ENCODE results near the gene IL3. TPM values are rescaled to one million over a fixed set of nuclear protein-coding genes. Genes with fewer than 3 reads are reported as not detected.

IL3 gene
- total and polyA plus RNA-seq, 11 donors, result not detected

DNA sequence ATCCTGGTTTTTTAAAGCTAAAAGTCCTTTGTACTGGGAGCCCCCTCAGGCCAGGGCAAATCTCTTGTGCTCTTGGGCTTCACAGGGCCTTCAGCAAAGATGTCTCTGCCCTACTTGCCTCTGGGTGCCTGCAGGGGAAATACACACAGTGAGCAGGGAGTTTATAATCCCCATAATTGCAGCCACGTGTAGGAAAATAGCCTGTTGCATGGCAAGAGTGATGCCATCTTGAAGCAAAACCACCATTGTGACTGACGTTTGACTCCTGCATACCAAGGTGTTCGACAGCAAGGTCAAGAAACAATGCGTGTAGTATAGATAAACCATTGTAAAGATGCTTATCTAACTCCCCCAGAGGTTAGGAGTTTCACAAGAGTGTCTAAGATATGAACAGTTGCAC, 11.4 kb upstream of the IL3 start:
- H3K4me3 ChIP-seq, result no peak overlapping the region
- intact Hi-C loops (cut with DNase I), result no loop called here
- WGBS, 4 donors, result 65 to 79% (median 75%) methylated on average over 4 of the region's 4 CpGs
- no peaks in the 10 kb centered on the region for H3K36me3 ChIP-seq
- peak in 2 of 5 donors; percentile 6 to 9 for DNase-seq
- H3K27ac ChIP-seq, result no peak overlapping the region
- no peaks in the 10 kb centered on the region for H3K9me3 ChIP-seq
- TF ChIP-seq POLR2A (IDR thresholded peaks at IDR 0.05), result no peak
- TF ChIP-seq, protein P1, sequence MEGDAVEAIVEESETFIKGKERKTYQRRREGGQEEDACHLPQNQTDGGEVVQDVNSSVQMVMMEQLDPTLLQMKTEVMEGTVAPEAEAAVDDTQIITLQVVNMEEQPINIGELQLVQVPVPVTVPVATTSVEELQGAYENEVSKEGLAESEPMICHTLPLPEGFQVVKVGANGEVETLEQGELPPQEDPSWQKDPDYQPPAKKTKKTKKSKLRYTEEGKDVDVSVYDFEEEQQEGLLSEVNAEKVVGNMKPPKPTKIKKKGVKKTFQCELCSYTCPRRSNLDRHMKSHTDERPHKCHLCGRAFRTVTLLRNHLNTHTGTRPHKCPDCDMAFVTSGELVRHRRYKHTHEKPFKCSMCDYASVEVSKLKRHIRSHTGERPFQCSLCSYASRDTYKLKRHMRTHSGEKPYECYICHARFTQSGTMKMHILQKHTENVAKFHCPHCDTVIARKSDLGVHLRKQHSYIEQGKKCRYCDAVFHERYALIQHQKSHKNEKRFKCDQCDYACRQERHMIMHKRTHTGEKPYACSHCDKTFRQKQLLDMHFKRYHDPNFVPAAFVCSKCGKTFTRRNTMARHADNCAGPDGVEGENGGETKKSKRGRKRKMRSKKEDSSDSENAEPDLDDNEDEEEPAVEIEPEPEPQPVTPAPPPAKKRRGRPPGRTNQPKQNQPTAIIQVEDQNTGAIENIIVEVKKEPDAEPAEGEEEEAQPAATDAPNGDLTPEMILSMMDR (IDR thresholded peaks at IDR 0.05), result no peak
- ATAC-seq, result no peak
- no peaks in the 10 kb centered on the region for H3K4me1 ChIP-seq
- no peaks in the 10 kb centered on the region for H3K27me3 ChIP-seq

DNA sequence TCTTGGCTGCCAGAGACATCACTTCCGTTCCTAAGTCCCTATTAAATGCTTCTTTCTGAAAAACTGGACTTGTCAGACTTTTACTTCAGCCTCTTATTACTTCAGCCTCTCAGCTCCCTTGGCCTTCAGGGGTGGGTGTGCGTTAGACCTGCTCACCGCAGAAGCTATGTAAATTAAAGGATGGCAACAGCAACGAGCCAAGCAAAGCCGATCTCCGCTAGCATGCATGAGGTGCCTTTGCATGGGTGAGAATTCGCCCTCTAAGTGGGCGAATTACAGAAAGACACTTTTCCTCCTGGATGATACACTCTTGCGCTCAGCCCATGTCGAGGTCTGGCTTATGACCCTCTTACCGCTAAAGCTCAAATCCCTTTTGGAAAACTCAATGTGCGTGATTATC, 10.9 kb upstream of the IL3 start:
- Histone ChIP-seq H3K4me1 (no peaks in the 10 kb centered on the region), H3K9me3 (no peaks in the 10 kb centered on the region), H3K27ac (no peak overlapping the region), H3K4me3 (no peak overlapping the region), H3K36me3 (no peaks in the 10 kb centered on the region), H3K27me3 (no peaks in the 10 kb centered on the region)
- intact Hi-C loops (cut with DNase I), result no loop called here
- ATAC-seq, result no peak
- no peak for TF ChIP-seq POLR2A (IDR thresholded peaks at IDR 0.05)
- TF ChIP-seq, protein P1 (IDR thresholded peaks at IDR 0.05), result no peak
- WGBS, 4 donors, result 89 to 92% (median 91%) methylated on average over 12 of the region's 12 CpGs
- DNase-seq, result peak in 2 of 5 donors; percentile 7 to 13

DNA sequence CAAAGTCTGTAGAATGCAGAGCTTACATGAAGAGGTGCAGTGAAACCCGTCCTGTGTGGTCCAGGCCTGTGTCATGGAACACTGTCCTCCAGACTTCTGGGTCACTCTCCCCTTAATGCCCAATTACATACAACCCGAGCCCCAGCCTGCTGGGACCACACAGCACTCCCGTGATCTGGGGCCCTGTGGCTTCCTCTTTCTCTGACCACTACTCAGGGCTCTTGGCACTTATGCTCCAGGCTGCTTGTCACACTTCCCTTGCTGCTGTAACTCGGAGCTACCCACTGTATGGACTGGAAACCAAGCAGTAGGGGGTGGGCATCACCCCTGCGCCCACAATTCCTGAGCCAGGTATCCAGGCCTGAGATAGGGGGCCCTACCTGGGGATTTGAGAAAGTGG, 10.3 kb upstream of the IL3 start:
- H3K4me3 ChIP-seq, result no peak overlapping the region
- no peaks in the 10 kb centered on the region for H3K27me3 ChIP-seq
- TF ChIP-seq, protein P1 (IDR thresholded peaks at IDR 0.05), result no peak
- no peak for TF ChIP-seq POLR2A (IDR thresholded peaks at IDR 0.05)
- no peaks in the 10 kb centered on the region for H3K9me3 ChIP-seq
- intact Hi-C loops (cut with DNase I), result no loop called here
- no peaks in the 10 kb centered on the region for H3K4me1 ChIP-seq
- H3K36me3 ChIP-seq, result no peaks in the 10 kb centered on the region
- peak in 3 of 5 donors; percentile 20 to 25 (median 25) for DNase-seq
- no peak overlapping the region for H3K27ac ChIP-seq
- 48 to 86% (median 69%) methylated on average over 4 to 5 of the region's 5 CpGs for WGBS, 4 donors
- ATAC-seq, result peak in 3 of 4 donors; percentile 33 to 55 (median 50)

DNA sequence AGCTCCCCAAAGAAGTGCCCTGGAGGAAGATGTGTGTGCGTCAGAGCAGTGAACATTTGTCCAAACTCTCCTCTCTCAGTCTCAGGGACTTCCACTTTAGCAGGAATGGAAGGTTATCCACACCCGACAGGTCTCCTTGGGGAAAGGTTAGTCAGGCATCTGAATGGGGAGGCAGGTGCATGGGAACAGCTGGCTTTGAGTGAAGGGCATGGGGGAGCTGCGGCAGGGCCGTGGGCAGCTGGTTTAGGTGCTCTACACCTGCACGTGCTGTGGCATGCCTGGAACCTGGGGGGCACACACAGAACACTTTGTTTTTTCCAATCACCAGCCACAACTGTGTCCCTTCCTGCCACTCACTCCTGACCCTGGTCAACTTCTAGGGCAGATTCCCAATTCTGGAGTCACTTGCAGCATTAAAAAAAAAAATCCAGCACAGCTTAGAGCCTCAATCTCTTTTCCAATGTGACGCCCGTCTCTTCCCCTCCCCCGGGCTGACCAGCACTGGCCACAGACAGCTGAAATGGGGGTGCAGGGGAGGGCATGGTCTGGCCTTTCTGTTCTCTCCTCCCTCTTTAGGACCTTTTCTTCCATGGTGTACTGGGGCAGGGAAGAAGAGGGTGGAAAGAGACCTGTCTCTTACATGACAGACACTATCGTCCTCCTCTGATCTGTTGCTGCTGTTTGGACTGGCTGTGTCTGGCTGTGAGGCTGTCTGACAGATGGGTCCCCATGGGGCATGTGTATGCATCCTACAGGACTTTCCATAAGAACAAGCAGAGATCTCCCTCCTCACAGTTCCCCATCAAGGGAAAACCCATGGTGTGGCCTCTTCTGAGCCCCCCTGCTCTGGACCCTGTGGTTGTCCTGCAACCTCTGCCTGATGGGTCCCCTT, 9.5 kb upstream of the IL3 start:
- H3K27ac ChIP-seq, result no peak overlapping the region
- TF ChIP-seq, protein P1 (IDR thresholded peaks at IDR 0.05), result no peak
- no peak for TF ChIP-seq POLR2A (IDR thresholded peaks at IDR 0.05)
- no peak overlapping the region for H3K4me3 ChIP-seq
- H3K9me3 ChIP-seq, result no peaks in the 10 kb centered on the region
- H3K4me1 ChIP-seq, result no peaks in the 10 kb centered on the region
- no peak for ATAC-seq
- no peaks in the 10 kb centered on the region for H3K27me3 ChIP-seq
- DNase-seq, result peak in 3 of 5 donors; percentile 7 to 13 (median 8)
- intact Hi-C loops (cut with DNase I), result no loop called here
- H3K36me3 ChIP-seq, result no peaks in the 10 kb centered on the region
- WGBS, 4 donors, result 80 to 83% (median 81%) methylated on average over 8 to 9 of the region's 9 CpGs
